Mammary epithelial cell (primary cell): Measurements from ENCODE around the gene PBXIP1.

Source experiments
- EZH2 ChIP-seq: IDR thresholded peaks from 2 replicates; pipeline ENCODE4 v1.6.1; 2012; ENCODE audit warnings: low read length, inconsistent platforms, borderline replicate concordance
- TF ChIP-seq, protein P1 (sequence below), 2 donors: IDR thresholded peaks in 1 of 2; conservative IDR thresholded peaks in 1 of 2; 2 replicates each; pipeline ENCODE4 v1.5.1; 2011 to 2012; ENCODE audit warnings: inconsistent platforms in 2 of 2, low read length in 2 of 2, mild to moderate bottlenecking in 2 of 2, control low read depth in 1 of 2, low read depth in 1 of 2; ENCODE audit not compliant: insufficient read depth in 1 of 2; ENCODE audit errors: extremely low read depth in 1 of 2

DNA sequence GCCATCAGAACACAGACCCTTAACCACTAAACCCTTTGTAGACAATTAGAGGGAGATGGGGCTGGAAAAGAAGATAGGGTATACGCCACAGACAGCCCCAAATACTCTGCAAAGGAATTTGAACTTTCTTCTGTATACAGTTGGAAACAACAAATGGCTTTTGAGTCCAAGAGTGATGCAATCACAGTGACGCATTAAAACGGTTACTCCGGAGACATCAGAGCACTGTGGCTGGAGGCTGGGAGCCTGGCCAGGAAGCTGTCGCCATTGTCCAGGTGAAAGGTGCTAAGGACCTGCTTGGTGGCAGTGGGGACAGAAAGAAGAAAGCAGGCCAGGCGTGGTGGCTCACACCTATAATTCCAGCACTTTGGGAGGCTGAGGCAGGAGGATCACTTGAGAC lies 31.4 kb upstream of the PBXIP1 start:
- TF ChIP-seq EZH2 = no peak
- TF ChIP-seq, protein P1, sequence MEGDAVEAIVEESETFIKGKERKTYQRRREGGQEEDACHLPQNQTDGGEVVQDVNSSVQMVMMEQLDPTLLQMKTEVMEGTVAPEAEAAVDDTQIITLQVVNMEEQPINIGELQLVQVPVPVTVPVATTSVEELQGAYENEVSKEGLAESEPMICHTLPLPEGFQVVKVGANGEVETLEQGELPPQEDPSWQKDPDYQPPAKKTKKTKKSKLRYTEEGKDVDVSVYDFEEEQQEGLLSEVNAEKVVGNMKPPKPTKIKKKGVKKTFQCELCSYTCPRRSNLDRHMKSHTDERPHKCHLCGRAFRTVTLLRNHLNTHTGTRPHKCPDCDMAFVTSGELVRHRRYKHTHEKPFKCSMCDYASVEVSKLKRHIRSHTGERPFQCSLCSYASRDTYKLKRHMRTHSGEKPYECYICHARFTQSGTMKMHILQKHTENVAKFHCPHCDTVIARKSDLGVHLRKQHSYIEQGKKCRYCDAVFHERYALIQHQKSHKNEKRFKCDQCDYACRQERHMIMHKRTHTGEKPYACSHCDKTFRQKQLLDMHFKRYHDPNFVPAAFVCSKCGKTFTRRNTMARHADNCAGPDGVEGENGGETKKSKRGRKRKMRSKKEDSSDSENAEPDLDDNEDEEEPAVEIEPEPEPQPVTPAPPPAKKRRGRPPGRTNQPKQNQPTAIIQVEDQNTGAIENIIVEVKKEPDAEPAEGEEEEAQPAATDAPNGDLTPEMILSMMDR (conservative IDR thresholded peaks at IDR 0.05 in 1 of 2, IDR thresholded peaks at IDR 0.05 in 1 of 2; ENCODE audit: extremely low read depth in 1 of 2, insufficient read depth in 1 of 2, low read depth in 1 of 2, low read length in 2 of 2) = no peak
